BJ (cell line): ENCODE data around the gene KHDC1L. TPM values are rescaled to one million over a fixed set of nuclear protein-coding genes. Genes with fewer than 3 reads are reported as not detected.
"Not testable (repeated sequence)": the region's sequence is repeated elsewhere in the genome, so short reads cannot be mapped to it uniquely, and the experiment has no call there.

ENCODE experiments used
- CTCF ChIA-PET: fragments of 350-600 bp; formaldehyde crosslinking; extraction: SDS; loops from one replicate; lab custom pipeline; 2021; ENCODE audit warnings: antibody characterized with exemption, inconsistent platforms; lab: Yijun Ruan, JAX
- POLR2A ChIA-PET: fragments of 300-600 bp; sonication (Branson Sonifier 250); formaldehyde crosslinking; extraction: SDS; loops from one replicate; lab custom pipeline; 2021; ENCODE audit warnings: antibody characterized with exemption; lab: Charles Lee
- DNase-seq: peaks from one replicate; pipeline ENCODE4 v3.0.0-alpha.2; 2011; ENCODE audit warnings: low read depth
- H3K27me3 ChIP-seq: 2 replicates; pipeline ENCODE4 v1.6.0; 2011; ENCODE audit warnings: low read length; ENCODE audit not compliant: control insufficient read depth, insufficient read depth
- H3K36me3 ChIP-seq: 2 replicates; pipeline ENCODE4 v1.5.1; 2011; ENCODE audit warnings: low read length; ENCODE audit not compliant: control insufficient read depth, insufficient read depth
- H3K4me3 ChIP-seq: 2 replicates; pipeline ENCODE4 v1.5.1; 2011; ENCODE audit warnings: low read depth, mild to moderate bottlenecking, control low read depth, low read length
- polyA plus RNA-seq: library from polyadenylated mRNA; depleted of rRNA; stranded (reverse); fragments of >200 nt; gene quantifications from 2 replicates; pipeline ENCODE4 v1.2.3, GENCODE V29; 2011
- TF ChIP-seq, protein P1 (sequence below): IDR thresholded peaks from 2 replicates; pipeline ENCODE4 v1.5.1; 2011; ENCODE audit warnings: low read depth, mild to moderate bottlenecking, control low read depth, inconsistent platforms, low read length, moderate library complexity; ENCODE audit not compliant: insufficient read depth

KHDC1L gene
- polyA plus RNA-seq, 1 experiment: not detected

DNA sequence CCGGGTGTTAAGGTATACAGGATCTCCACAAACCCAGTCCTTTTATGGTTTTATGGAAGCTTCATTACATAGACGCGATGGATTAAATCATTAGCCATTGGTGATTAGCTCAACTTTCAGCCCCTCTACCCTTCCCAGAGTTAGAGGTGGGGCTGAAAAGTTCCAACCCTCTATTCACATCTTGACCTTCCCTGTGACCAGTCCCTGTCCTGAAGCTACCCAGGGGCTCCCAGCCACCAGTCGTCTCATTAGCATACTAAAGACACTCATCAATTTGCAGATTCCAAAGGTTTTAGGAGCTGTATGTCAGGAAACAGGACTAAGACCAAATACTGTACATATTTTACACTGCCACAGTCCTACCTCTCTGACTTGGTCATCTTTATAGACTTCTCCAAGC lies 21.0 kb downstream of the KHDC1L start:
- TF ChIP-seq, protein P1, sequence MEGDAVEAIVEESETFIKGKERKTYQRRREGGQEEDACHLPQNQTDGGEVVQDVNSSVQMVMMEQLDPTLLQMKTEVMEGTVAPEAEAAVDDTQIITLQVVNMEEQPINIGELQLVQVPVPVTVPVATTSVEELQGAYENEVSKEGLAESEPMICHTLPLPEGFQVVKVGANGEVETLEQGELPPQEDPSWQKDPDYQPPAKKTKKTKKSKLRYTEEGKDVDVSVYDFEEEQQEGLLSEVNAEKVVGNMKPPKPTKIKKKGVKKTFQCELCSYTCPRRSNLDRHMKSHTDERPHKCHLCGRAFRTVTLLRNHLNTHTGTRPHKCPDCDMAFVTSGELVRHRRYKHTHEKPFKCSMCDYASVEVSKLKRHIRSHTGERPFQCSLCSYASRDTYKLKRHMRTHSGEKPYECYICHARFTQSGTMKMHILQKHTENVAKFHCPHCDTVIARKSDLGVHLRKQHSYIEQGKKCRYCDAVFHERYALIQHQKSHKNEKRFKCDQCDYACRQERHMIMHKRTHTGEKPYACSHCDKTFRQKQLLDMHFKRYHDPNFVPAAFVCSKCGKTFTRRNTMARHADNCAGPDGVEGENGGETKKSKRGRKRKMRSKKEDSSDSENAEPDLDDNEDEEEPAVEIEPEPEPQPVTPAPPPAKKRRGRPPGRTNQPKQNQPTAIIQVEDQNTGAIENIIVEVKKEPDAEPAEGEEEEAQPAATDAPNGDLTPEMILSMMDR: no peak
- POLR2A ChIA-PET: no interaction called here
- no peak overlapping the region for H3K4me3 ChIP-seq
- H3K36me3 ChIP-seq: no peaks in the 10 kb centered on the region
- DNase-seq: no peak
- H3K27me3 ChIP-seq: no peaks in the 10 kb centered on the region
- CTCF ChIA-PET: interaction anchor here (0.7 kb wide), 1 partner anchor 896 kb away, joined by 3 read pairs; no protein-coding TSS in a partner anchor

DNA sequence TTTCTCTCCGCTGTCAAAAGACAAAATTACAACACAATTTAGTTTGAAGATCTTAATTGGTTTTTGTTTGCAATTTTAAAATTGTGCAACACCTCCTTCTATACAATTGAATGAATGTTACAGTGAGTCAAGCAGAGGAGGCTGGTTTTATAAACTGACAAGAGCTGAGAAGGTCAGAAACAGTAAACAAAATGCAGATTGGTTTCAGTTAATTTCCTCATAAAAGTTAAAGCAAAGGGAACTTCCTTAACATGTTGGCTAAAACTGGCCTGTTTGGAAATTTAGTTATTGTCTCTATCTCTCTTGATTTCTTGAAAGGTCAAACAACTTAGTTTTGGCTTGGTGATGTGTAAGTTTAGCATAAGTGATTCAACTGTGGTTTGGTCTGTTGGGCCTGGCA lies 22.2 kb downstream of the KHDC1L start:
- H3K4me3 ChIP-seq: no peak overlapping the region
- H3K36me3 ChIP-seq: no peaks in the 10 kb centered on the region
- H3K27me3 ChIP-seq: no peaks in the 10 kb centered on the region
- POLR2A ChIA-PET: no interaction called here
- CTCF ChIA-PET: interaction anchor here (1.2 kb wide), 1 partner anchor 15 kb away, joined by 3 read pairs; no protein-coding TSS in a partner anchor
- TF ChIP-seq, protein P1: no peak
- no peak for DNase-seq

- no peak overlapping the region for H3K4me3 ChIP-seq
- ChIA-PET CTCF (no interaction called here), POLR2A (no interaction called here)
- TF ChIP-seq, protein P1: no peak
- DNase-seq: no peak
- H3K36me3 ChIP-seq: no peaks in the 10 kb centered on the region
- no peaks in the 10 kb centered on the region for H3K27me3 ChIP-seq
Measured at GRCh38 chr6:73200735-73201134, 24.6 kb downstream of the KHDC1L start.

- ChIA-PET POLR2A (no interaction called here), CTCF (interaction anchor here (0.8 kb wide), 2 partner anchors 18 to 364 kb away, joined by 3 read pairs; no protein-coding TSS in a partner anchor)
- Histone ChIP-seq H3K4me3 (no peak overlapping the region), H3K27me3 (no peaks in the 10 kb centered on the region), H3K36me3 (no peaks in the 10 kb centered on the region)
- TF ChIP-seq, protein P1: no peak
- DNase-seq: no peak
Measured at GRCh38 chr6:73200247-73200646, 25.0 kb downstream of the KHDC1L start.

- ChIA-PET POLR2A (no interaction called here), CTCF (no interaction called here)
- Histone ChIP-seq H3K4me3 (no peak overlapping the region), H3K36me3 (no peaks in the 10 kb centered on the region), H3K27me3 (no peaks in the 10 kb centered on the region)
- TF ChIP-seq, protein P1: no peak
- no peak for DNase-seq
Measured at GRCh38 chr6:73194744-73195143, 30.6 kb downstream of the KHDC1L start.

GRCh38 chr6:73193302-73193701 lies 32.0 kb downstream of the KHDC1L start:
- H3K4me3 ChIP-seq, CTCF ChIA-PET, H3K36me3 ChIP-seq, H3K27me3 ChIP-seq, DNase-seq, POLR2A ChIA-PET: not testable (repeated sequence)
